ENCODE measurements around the gene FAM151B. TPM values are rescaled to one million over a fixed set of nuclear protein-coding genes. Genes with fewer than 3 reads are reported as not detected.

FAM151B gene
- total RNA-seq, 1 experiment from 2014 or later = 0.72 TPM

- no peak overlapping the region for H3K23ac ChIP-seq (ENCODE audit: insufficient read length, low read depth, low read length)
- no peak overlapping the region for H3K27ac ChIP-seq (ENCODE audit: insufficient read length, low read depth, low read length)
- no peak overlapping the region for H2BK5ac ChIP-seq (ENCODE audit: insufficient read length, low read length)
- no peak overlapping the region for H2AK5ac ChIP-seq (ENCODE audit: insufficient read length, low read length)
- H3K9me3 ChIP-seq (ENCODE audit: control insufficient read depth, low read depth, low read length) = no peaks in the 10 kb centered on the region
- H3K79me1 ChIP-seq (ENCODE audit: insufficient read depth, low read depth, low read length, poor library complexity, severe bottlenecking) = no peaks in the 10 kb centered on the region
- H3K36me3 Mint-ChIP-seq (ENCODE audit: insufficient read depth in 1 of 3, low read depth in 3 of 3) = no peaks in the 10 kb centered on the region
- no peak overlapping the region for H2BK12ac ChIP-seq (ENCODE audit: insufficient read length, low read depth, low read length)
- no peaks in the 10 kb centered on the region for H3K9me3 Mint-ChIP-seq
- H3K18ac ChIP-seq (ENCODE audit: insufficient read length, low read depth, low read length) = no peak overlapping the region
- H4K20me1 ChIP-seq (ENCODE audit: control insufficient read depth, insufficient read depth, insufficient read length) = no peaks in the 10 kb centered on the region
- no peak overlapping the region for H3T11ph ChIP-seq (ENCODE audit: low read length)
- H3K27me3 Mint-ChIP-seq (ENCODE audit: low read depth) = no peaks in the 10 kb centered on the region
- DNase-seq = no peak
- no peaks in the 10 kb centered on the region for H3K27me3 ChIP-seq (ENCODE audit: insufficient read depth, low read length)
- no peak overlapping the region for H2AFZ ChIP-seq (ENCODE audit: low read length)
- H3K27ac Mint-ChIP-seq = no peak overlapping the region
- H3K4me1 ChIP-seq (ENCODE audit: insufficient read depth, low read length) = no peaks in the 10 kb centered on the region
- no peak overlapping the region for H2BK15ac ChIP-seq (ENCODE audit: low read depth, low read length)
- no peak overlapping the region for H3K4ac ChIP-seq (ENCODE audit: low read depth, low read length)
- no peaks in the 10 kb centered on the region for H3K79me2 ChIP-seq (ENCODE audit: insufficient read depth, low read length)
- H4K5ac ChIP-seq (ENCODE audit: insufficient read length, low read depth, low read length) = no peak overlapping the region
- no peaks in the 10 kb centered on the region for H3K23me2 ChIP-seq (ENCODE audit: insufficient read length, low read depth, low read length, poor library complexity, severe bottlenecking)
- no peak overlapping the region for H2BK20ac ChIP-seq (ENCODE audit: low read depth, low read length, poor library complexity, severe bottlenecking)
- no peak overlapping the region for H3K4me3 Mint-ChIP-seq
- no CpG with 5 or more reads among the region's 2 CpGs for WGBS (ENCODE audit: extremely low coverage, insufficient read length, low lambda C conversion rate)
- no peak overlapping the region for H4K8ac ChIP-seq (replicated peaks; ENCODE audit: insufficient read length, low read depth, low read length)
- peaks cover 7 to 8% of the 10 kb centered on the region in 2 experiments; a peak in 3 of 4 replicates for H3K4me1 Mint-ChIP-seq
- no peak overlapping the region for H3K9ac ChIP-seq (ENCODE audit: extremely low read depth, insufficient read length, low read length)
- no peak overlapping the region for H4K91ac ChIP-seq (ENCODE audit: insufficient read length, low read depth, low read length)
- H2BK120ac ChIP-seq (ENCODE audit: low read depth, low read length, poor library complexity, severe bottlenecking) = no peak overlapping the region
- no peak overlapping the region for H3K4me2 ChIP-seq (ENCODE audit: insufficient read depth, insufficient read length, low read length)
- no peak for TF ChIP-seq CTCF (conservative IDR thresholded peaks at IDR 0.05)
- H3K14ac ChIP-seq (ENCODE audit: insufficient read depth, low read length) = no peak overlapping the region
- no peak overlapping the region for H3K56ac ChIP-seq (ENCODE audit: insufficient read length, low read depth, low read length)
Observed at GRCh38 chr5:80502800-80503199, 14.9 kb downstream of the FAM151B start.
